Neutrophil (primary cell): ENCODE data around the gene RIN3.

Experiments
- H3K27ac ChIP-seq: fragments of 200-600 bp; sonication (generic); 2 replicates; pipeline ENCODE4 v1.5.1; 2016; ENCODE audit warnings: mild to moderate bottlenecking, moderate library complexity
- H3K27me3 ChIP-seq: fragments of 200-600 bp; sonication (generic); 2 replicates; pipeline ENCODE4 v1.6.0; 2016; ENCODE audit warnings: mild to moderate bottlenecking
- H3K36me3 ChIP-seq: fragments of 200-600 bp; sonication (generic); 2 replicates; pipeline ENCODE4 v1.5.1; 2017
- H3K4me1 ChIP-seq, 2 experiments: fragments of 200-600 bp in 1 of 2; sonication (generic) in 1 of 2; 1 replicate in 1 of 2; 2 replicates in 1 of 2; pipeline versions ENCODE4 v1.5.1 to v1.6.1; 2013 to 2016; ENCODE audit warnings: low read depth in 1 of 2, low read length in 1 of 2, mild to moderate bottlenecking in 1 of 2, moderate library complexity in 1 of 2; ENCODE audit not compliant: control insufficient read depth in 1 of 2, insufficient read depth in 1 of 2
- H3K4me3 ChIP-seq, 2 experiments: fragments of 200-600 bp in 1 of 2; sonication (generic) in 1 of 2; 1 replicate in 1 of 2; 2 replicates in 1 of 2; pipeline ENCODE4 v1.5.1; 2013 to 2016; ENCODE audit warnings: low read depth in 1 of 2, low read length in 1 of 2, mild to moderate bottlenecking in 1 of 2, moderate library complexity in 1 of 2
- H3K9me3 ChIP-seq: fragments of 200-600 bp; sonication (generic); 2 replicates; pipeline ENCODE4 v1.5.1; 2016
- TF ChIP-seq, protein P1 (sequence below): fragments of 200-600 bp; sonication (generic); IDR thresholded peaks from 2 replicates; pipeline ENCODE4 v1.5.1; 2016; ENCODE audit warnings: antibody characterized with exemption

Gene RIN3

DNA sequence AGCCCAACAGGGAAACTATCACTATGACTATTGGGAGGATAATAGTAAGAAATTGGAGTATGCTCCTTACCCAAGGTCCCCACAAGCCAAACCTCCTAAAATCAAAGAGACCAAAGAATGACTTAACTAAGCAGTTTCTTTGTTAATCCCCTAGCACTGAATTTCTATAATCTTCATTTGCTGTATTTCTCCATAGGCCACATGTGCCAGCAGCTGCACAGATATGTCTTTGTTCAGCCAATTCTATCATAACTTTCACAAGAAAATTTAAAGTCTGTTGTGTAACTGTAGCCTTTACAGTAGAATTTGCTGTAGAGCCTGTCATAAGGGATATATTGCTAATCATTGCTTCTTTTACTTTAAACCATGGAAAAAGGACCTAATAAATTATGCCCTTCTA is 104.0 kb downstream of the RIN3 start:
- Histone ChIP-seq H3K4me3 (no peak overlapping the region), H3K36me3 (peaks cover 7% of the 10 kb centered on the region), H3K4me1 (peaks cover 3 to 5% of the 10 kb centered on the region in 2 experiments), H3K27ac (no peak overlapping the region), H3K27me3 (no peaks in the 10 kb centered on the region), H3K9me3 (no peaks in the 10 kb centered on the region)
- TF ChIP-seq, protein P1, sequence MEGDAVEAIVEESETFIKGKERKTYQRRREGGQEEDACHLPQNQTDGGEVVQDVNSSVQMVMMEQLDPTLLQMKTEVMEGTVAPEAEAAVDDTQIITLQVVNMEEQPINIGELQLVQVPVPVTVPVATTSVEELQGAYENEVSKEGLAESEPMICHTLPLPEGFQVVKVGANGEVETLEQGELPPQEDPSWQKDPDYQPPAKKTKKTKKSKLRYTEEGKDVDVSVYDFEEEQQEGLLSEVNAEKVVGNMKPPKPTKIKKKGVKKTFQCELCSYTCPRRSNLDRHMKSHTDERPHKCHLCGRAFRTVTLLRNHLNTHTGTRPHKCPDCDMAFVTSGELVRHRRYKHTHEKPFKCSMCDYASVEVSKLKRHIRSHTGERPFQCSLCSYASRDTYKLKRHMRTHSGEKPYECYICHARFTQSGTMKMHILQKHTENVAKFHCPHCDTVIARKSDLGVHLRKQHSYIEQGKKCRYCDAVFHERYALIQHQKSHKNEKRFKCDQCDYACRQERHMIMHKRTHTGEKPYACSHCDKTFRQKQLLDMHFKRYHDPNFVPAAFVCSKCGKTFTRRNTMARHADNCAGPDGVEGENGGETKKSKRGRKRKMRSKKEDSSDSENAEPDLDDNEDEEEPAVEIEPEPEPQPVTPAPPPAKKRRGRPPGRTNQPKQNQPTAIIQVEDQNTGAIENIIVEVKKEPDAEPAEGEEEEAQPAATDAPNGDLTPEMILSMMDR = no peak

DNA sequence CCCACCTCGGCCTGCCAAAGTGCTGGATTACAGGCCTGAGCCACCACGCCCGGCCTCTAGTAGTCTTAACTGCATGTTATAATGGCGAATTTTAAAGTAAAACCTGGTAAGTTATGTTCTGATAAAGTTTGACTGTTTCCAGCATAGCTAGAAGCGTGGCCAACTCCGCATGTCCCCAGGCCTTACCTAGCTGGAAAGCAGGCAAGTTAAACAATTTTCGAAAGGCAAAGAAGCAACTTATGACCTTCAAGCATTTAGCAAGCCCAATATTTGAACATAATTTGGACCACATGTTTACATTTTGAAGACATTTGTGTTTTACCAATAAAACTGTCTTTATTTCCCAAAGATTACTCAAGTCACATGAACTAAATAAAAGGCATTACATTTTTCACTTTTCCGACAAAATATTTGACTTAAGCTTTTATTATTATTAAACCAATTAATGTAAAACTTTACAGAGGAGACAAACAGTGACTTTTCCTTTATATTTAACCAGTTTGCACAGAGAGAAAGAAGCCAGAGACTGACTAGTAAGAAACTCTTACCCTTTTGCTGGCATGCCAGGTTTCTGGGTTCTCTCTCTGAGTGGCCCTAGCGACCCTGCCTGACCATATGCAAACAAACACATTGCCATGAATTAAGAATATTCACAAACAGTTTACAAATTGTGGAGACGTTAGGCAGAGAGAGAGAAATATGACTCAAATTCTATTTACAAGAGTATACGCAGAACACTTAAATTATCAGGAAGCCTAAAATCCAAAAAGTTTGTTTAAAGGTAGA is 106.3 kb downstream of the RIN3 start:
- Histone ChIP-seq H3K4me1 (no peaks in the 10 kb centered on the region), H3K27me3 (no peaks in the 10 kb centered on the region), H3K27ac (no peak overlapping the region), H3K9me3 (no peaks in the 10 kb centered on the region), H3K4me3 (no peak overlapping the region), H3K36me3 (peaks cover 7% of the 10 kb centered on the region)
- TF ChIP-seq, protein P1 = no peak

DNA sequence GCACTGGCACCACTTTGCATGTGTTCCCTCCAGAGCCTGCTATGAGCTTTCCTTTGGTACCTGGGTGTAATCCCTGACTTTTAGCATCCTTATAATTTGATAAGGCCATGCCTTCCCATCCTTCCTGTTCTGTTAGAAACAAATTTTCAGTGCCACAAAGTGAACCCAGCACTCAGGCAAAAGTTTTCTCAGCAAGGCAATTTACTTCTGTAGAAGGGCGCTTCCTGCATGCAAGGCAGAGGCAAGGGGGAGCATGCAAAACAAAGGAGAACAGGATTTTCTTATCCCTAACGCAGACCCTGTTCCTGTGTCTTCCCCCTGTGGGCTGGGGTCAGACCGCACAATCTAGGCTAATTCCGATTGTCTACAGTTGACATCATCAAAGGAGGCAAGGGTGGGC is 108.7 kb downstream of the RIN3 start:
- TF ChIP-seq, protein P1 = no peak
- no peak overlapping the region for H3K4me3 ChIP-seq
- no peaks in the 10 kb centered on the region for H3K4me1 ChIP-seq
- H3K27me3 ChIP-seq = no peaks in the 10 kb centered on the region
- no peaks in the 10 kb centered on the region for H3K36me3 ChIP-seq
- no peak overlapping the region for H3K27ac ChIP-seq
- H3K9me3 ChIP-seq = no peaks in the 10 kb centered on the region

DNA sequence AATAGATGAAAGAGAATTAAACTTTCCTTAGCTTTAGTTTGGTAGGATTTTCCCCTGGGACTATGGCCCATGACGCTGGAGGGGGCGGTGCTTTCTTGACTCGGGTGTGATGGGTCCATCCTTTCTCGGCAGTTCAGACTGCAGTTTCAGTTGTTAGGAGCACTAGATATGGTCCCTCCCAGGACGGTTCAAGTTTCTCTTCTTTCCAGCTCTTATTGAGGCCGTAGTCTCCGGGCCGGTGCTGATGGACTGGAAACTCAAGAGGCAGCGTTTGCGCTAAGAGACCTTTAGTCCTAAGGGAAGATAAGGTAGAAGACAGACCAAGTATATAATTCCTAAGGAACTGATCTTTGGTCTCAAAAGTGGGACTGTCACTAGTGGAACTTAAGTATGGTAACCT is 111.2 kb downstream of the RIN3 start:
- no peaks in the 10 kb centered on the region for H3K9me3 ChIP-seq
- H3K36me3 ChIP-seq = no peaks in the 10 kb centered on the region
- TF ChIP-seq, protein P1 = no peak
- no peak overlapping the region for H3K27ac ChIP-seq
- H3K4me3 ChIP-seq = no peak overlapping the region
- H3K27me3 ChIP-seq = no peaks in the 10 kb centered on the region
- no peaks in the 10 kb centered on the region for H3K4me1 ChIP-seq

DNA sequence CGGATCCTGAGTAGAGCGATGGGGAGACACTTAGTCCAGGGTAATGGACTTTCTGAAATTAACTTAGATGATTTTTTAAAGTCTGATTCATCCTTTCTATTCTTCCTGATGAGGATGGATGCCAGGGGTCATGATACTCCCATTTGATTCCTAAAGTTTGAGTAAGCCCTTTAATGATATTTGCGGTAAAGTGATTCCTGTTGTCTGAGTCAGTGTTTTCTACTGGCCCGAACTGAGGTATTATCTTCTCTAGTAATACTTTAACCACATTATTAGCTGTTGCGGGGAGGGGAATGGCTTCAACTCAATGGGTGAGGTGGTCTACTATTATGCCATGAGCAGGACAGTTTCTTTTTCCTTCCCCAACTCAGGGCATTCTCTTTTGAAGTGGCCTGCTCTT is 111.6 kb downstream of the RIN3 start:
- Histone ChIP-seq H3K27ac (no peak overlapping the region), H3K36me3 (no peaks in the 10 kb centered on the region), H3K4me1 (peaks cover 0 to 1% of the 10 kb centered on the region in 2 experiments), H3K4me3 (no peak overlapping the region), H3K9me3 (no peaks in the 10 kb centered on the region), H3K27me3 (no peaks in the 10 kb centered on the region)
- TF ChIP-seq, protein P1 = no peak
